GM19328 (cell line): ENCODE measurements around the gene PHC2.
"Not testable (repeated sequence)": the region's sequence is repeated elsewhere in the genome, so short reads cannot be mapped to it uniquely, and the experiment has no call there.

Source experiments
- ATAC-seq: cut with Tn5 transposase; IDR thresholded peaks from one replicate; pipeline ENCODE4 v1.9.1; 2021; ENCODE audit warnings: mild to moderate bottlenecking, moderate library complexity; ENCODE audit not compliant: unreplicated experiment

Gene PHC2

DNA sequence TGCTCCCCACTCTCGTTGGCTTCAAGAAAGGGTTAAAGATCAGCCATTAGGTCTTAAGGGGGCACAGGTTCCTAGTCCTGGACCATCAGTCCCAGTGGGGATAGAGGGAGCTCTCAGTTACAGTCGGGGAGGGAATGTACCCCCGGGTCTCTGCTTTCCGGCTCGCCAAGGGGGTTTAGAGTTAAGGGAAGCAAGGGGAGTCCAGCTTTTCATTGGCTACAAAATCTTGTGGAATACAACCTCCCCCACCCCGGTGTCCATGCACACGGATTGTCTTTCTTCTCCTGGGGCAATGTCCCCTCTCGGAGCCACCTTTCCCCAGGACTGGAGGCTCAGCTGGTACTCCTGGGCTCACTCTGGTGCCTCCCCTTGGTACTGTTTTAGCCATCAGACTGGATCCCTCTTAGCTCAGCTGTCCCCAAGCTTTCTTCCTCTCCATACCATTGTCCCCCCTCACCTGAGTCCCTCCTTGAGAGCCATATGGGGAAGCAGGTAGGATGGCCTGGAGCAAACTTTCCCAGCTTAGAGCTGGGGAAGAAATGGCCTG, 110.2 kb downstream of the PHC2 start, which contains the start of gene A3GALT2:
TSS of gene A3GALT2 (minus strand) at position 480 of the 547 bp plus-strand sequence. CDS start at position 480, 0 bp downstream.
- no peak for ATAC-seq

DNA sequence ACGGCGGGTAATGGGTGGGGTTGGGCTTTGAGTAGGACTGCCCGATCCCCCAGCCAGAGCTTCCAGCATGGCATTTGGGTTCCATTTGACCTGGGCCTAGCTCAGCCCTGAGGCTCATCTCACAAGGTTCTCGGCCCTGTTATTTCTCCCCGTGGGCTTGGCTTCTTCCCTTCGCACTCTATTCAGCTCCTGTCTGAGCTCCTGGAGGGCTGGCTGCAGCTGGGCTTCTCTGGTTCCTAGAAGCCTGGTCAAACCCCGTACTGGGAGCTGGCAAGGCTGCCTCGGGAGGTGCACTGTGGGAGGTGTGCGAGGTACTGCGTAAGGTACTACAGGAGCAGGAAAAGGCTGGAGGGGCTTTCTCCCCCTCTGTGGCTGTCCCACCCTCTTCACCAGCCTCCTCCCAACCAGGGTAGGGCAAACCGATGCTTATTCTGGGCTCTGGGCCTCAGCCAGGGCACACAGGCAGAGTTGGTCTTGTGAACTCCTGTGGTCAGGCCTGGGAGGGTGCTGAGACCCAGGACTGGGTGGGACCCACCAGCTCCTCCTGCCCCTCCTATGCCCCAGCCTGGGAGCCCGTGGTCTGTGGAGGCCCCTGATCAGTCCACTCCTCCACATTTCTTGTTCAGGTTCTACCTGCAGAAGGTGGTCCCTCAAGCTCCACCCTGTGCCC, 110.8 kb downstream of the PHC2 start:
- ATAC-seq, result no peak

DNA sequence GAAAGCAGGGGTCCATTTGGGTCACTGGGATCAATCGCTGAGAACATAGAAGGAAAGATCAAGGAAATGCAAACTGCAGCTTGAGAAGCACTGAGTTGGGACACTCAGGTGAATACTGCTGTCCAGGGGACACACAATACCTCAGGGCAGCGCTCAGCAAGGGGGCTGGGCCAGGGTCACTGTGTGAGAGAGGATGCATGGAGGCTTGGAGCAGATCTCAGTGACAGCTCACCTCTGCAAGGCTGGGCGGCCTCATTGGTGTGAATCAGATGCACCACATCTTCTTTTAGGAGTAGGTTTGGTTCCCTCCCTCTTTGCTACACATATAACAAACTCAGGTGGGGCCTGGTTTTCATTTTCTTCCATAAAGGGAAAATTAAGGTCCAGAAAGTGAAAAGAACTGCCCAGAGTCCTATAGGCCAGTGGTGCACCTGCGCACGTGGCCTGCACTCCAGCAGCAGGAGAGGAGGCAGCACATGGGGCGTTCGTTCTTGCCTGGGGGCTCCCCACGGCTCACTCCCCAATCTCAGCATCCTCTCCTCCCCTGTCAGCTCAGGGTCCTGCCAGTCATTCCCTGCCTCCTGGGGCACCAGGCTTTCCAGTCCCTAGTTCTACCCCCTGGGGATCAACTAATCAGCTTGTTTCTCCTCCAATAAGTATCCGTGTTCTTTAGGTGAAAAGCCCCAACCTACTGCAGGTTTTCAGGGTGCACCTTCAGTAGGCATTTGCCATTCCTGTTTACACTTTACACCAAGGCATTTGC, 111.5 kb downstream of the PHC2 start:
- no peak for ATAC-seq

DNA sequence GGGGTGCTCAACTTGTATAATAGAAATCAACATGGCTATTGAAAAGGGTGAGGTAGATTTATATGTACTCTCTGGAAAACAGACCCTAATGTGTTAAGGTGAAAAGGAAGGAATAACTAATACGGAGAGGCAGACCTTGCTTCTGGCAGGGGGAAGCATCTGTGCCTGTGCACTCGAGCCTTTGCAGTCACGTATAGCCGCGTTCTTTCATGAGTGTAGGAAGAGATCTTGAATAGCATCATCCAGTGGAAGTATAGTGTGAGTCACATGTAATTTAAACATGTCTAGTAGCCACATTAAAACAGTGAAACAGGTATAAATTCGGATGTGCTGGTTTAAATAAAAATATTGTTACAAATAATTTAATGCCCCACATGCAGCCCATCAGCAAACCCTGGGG, 112.9 kb downstream of the PHC2 start:
- ATAC-seq, result no peak

DNA sequence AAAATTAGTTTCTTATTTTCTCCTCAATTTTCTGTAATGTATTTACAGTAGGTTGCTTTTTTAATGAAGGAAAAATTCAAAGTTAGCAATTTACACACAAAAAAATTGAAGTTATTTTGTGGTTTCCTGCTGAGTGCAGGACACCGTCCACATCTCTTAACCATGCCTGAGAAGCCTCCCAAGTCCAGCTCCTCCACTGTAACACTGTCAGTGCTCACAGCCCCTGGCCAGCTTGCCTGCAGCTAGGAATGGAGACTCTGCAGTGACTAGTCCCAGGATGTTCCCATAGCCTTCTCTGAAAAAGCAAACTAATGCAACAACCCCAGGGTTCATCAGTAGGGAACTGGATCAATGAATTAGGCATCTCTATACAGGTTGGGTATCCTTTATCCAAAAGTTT, 113.5 kb downstream of the PHC2 start:
- ATAC-seq, result no peak

DNA sequence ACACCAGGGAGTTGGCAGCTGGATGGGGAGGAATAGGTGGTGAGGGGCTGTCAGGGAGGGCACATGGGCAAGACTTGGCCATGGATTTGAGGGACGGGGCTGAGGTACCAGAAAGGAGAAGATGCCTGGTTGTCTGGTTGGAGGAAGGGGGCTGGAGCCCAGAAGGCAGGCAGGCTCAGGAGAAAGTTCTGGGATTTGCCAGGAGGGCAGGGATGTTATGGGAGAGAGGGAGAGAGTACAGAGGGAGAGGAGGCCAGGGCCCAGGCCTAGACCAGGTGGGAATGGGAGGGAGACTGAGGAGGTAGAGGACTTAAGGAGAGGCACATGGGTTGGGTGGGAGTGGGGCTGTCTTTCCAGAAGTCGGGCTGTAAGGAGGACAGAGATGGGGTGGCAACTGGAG, 114.3 kb downstream of the PHC2 start:
- no peak for ATAC-seq

DNA sequence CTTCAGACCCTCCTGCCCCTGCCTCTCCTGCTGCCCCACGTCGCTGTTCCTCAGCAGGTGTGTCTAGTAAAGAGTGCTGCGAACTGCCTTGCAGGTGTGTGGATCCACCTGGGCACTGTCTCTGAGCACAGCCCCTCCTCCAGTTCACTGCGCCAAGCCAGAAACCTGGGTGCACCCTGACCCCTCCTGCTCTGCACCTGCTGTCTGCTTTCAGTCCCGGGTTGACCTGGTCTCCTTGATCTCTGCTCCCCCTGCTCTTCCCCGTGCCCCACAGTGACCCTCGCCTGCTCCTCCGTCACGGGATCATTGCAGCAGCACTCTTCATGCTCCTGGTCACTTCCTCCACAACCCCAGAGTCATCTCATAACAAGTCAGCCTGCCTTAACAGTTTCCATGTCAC, 116.5 kb downstream of the PHC2 start:
- ATAC-seq, result no peak

DNA sequence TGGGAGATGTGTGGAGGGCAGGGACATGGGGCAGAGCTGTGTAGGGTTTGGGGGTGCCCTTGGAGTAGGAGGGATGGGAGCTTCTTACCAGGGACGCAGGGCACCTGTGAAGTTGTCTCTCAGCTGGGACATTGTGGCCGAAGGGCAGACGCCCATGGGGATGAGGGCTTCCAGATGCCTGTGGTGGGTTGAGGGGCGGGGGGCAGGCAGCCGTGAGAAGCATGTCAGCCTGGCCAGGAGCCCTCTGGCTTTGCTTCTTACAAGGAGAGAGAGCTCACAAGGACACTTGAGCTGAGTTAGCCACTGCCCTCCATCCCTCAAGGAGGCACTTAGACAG, 118.5 kb downstream of the PHC2 start:
- ATAC-seq, result no peak

DNA sequence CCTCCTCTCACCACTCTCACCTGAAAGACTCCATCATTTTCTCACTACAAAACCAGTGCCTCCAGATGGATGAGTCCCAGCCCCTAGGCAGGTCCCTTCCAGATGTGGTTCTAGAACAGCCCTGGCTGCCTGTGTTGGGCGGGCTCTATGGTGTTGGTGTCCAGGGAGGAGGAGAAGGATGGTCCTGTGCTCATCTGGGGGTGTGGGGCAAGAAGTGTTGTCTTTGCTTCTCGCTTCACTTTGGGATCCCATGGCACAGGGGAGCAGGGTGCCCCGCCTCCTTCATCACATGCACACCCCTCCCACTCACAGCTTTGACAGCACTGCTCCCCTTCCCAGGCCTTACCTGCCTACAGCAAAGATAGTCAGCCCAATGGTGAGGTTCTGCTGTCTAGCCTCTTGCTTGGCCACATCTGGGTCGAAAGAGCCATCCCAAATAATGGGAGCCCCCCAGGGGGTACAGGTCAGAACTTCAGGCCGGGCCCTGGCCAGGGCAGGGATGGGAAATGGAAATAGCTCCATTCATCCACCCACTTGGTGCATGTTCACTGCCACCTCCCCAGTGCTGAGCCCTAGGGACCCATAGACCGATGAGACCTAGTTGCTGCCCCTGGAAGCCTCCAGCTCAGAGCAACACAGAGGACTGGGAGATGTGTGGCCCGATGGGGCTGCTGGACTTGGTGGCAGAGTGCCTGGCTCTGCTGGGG, 119.0 kb downstream of the PHC2 start:
- ATAC-seq, result no peak

DNA sequence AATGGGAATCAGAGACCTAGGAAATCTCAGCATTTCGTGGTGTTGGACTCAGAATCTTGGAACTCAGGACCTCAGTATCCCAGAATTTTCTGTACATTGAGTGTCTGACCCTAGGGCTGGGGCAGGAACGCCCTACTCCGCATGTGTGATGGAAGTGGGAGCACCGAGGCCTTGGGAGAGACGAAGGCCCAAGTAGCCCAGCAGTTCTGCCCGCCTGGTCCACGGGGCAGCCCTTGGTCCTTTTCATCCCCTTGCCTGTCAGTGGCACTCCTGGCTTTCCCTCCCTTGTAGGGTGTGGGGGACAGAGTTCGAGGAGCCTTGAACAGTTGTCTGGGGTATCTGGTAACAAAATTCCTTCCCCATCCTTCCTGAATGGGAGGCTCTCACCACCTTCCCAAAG, 120.2 kb downstream of the PHC2 start:
- ATAC-seq, result no peak

DNA sequence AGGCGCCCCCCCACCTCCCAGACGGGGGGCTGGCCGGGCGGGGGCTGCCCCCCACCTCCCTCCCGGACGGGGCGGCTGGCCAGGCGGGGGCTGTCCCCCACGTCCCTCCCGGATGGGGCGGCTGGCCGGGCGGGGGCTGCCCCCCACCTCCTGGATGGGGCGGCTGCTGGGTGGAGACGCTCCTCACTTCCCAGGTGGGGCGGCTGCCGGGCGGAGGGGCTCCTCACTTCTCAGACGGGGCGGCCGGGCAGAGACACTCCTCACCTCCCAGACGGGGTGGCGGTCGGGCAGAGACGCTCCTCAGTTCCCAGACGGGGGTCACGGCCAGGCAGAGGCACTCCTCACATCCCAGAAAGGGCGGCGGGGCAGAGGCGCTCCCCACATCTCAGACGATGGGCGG, 121.5 kb downstream of the PHC2 start:
- ATAC-seq, result not testable (repeated sequence)

DNA sequence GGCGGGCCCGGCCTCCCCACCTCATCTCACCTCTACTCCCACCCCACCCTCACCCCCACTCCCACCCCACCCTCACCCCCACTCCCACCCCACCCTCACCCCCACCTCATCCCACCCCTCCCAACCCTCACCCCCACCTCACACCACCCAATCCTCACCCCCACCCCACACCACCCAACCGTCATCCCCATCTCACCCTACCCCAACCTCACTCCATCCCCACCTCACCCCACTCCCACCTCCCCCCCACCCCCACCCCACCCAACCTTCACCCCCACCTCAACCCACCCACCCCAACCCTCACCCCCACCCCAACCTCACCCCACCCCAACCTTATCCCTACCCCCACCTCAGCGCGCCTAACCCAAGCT, 123.4 kb downstream of the PHC2 start:
- no peak for ATAC-seq

DNA sequence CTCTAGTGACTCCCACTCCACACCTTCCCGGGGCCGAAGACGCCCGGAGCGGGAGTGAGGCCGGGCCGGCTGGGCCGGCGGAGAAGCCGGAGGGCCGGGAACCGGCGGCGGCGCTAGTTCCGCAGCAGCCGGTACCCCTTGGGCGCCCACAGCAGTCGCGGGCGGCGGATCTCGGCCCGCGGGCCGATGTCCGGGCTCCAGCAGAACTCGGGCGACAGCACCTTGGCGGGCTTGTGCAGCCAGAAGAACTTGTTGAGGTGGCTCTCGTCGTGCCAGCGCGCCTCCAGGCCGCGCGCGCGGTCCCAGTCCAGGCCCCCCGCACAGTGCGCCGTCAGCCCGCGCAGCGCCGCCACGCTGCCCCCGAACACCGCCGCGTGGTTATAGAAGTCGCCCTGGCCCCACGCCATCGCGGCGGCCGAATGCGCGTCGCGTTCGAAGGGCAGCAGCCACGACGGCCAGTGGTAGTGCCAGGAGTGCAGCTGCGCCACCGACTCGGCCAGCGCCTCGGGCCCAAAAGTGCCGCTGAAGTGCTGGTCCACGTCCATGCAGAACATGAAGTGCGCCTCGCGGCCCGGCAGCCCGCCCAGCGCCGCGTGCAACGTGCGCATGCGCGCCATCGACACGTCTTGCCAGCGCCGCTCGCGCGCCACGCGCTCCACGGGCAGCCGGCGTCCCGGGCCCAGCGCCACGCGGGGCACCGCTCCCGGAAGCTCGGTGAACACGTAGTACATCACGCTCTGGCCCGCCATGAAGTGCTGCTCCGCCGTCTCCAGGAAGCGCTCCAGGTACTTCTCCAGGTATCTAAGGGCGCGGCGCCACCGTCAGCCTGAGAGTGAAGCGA, 124.0 kb downstream of the PHC2 start:
- ATAC-seq, result no peak

DNA sequence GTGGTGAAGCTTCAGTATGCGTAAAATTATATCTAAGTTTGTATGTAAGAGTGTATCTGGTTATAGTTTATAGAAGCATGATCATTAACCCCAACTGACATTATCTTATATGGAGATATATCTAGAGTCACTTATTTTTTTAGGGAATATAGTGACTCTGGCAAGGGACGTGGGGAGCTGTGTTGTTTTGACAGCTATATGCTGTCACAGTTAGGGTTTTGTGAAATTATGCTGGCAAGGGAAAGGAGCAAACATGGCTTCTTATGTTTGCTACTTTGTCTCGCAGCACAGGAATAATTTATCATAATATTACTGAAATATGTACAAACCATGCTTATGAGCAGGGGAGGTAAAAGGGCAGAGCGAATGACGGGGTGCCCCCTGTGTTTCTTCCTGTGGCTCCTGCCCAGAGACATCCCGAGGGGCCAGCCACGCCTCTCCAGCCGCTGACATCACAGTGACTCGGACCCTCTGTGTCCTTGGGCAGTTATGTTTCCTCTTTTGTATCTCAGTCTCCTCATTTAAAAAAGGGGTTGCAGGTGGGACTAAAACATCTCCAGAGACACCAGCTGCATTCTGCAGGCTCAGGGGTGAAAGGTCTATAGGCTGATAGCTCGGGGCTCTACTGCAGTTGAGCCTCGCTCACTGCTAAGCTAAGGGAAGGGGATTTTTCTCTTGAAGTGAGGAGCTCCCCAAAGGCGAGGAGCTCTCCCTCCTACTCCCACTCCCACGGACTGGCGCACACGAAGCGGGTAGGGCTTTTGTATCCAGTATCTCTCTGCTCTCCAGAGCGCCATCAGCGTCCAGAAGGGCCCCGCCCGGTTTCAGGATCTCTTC, 124.9 kb downstream of the PHC2 start:
- ATAC-seq, result no peak

DNA sequence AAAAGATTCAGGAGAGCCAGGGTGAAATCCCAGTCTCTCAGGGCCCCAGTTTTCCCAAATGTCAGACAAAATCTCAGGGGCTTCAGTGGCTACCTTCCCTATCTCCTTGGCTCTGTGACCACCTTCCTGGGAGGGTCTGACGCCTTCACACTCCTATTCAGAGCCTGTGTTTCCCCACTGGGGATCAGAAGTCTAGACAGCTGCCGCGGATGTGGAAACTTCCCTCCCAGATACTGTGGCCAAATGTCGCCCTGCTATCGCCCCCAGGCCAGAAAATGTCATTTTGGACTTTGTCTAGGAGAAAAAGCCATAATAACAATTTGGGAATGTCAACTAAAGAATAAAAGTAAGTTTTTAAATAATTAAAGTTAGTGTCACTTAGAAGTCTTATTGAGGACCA, 125.9 kb downstream of the PHC2 start:
- ATAC-seq, result no peak

DNA sequence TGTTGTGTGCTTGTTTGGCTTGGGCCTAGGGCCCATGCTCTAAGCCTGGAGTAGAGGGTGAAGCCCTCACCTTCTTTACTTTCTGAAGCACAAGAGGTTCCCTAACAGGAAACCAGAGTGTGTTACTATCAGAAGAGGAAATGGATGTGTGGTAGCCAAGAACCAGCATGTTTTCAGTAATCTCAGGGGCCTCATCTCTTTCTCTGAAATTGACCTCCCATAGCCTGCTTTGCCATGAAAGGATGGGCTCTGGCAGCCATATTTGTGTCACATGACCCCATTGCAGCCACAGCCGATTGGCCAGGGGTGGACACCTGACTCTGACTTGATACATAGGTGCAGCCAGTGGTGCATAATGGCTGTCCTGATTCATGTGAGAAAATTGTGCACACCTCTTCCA, 128.6 kb downstream of the PHC2 start:
- no peak for ATAC-seq

DNA sequence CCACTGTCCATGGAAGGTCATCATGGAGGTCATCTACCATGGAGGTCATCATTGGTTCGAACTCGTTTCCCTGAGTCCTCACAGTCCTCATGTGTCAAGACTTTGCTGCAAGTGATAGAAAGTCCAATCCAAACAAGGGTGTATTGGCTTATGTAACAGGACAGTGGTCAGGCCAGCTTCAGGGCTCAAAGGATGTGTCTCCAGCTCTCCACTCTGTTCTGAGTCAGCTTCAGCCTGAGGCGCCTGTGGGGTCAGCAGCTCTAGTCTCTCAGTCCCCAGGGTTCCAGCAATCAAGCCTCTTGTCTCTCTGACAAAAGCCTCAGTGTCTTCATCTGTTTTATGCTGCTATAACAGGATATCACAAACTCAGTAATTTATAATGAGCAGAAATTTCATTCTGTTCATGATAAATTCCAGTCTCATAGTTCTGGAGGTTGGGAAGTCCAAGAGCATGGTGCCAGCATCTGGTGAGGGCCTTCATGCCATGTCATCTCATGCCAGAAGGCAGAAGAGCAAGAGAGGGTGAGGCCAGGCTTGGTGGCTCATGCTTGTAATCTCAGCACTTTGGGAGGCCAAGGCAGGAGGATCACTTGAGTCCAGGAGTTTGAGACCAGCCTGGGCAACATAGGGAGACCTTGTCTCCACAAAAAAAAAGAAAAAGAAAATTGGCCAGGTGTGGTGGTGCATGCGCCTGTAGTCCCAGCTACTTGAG, 129.5 kb downstream of the PHC2 start:
- ATAC-seq, result no peak

DNA sequence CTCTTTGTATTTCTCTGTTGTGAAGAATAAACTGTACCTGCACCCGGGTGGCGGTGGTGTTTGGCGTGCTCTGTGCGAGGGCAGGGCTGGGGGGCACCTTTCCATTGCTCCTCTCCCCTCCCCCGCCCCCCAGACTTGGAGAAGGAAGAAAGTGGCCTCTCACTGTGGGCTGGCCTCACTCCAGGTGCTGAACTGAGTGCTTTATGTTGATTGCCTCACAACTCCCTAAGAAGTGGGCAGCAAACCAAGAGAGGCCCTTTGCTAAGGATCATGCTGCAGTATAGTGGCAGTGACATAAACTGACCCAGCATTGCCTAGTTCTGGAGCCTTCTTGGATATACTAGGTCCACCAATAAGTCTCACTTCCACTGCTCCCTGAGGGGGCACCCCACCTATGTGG, 130.2 kb downstream of the PHC2 start:
- ATAC-seq, result no peak

DNA sequence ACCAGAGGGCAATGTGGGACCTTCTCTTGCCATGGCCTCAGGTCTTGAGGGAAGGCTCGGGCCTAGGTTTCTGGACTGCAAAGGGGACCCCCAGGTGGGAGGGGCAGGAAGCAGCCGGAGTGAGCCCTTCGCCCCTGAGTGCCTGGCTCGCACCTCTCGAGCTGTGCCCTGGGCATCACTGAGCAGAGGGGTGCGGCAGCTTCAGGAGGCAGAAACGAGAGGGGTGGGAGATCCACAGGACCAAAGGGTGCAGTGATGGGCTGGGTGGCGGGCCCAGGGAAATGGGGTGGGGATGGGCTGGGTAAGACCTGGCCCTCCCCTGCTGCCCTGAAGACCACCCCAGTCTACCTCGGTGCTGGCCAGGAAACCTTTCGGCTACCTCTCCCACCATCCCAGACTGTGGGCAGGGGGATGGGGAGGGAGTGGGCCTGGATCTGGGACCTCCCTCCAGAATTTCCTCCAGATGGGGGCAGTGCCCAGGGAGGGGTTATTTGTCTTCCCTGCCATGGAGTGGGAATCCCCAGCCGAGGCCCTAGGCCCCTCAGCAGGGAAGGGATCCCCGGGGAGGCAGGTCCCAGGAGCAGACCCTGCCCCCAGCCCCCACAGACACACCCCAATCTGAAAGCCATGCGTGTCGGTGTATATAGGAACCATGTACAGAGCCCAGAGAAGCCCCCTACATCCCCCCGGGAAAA, 131.3 kb downstream of the PHC2 start:
- ATAC-seq, result no peak
